HCT116 (cell line): Measurements from ENCODE around the gene EPHB2. TPM values are rescaled to one million over a fixed set of nuclear protein-coding genes. Genes with fewer than 3 reads are reported as not detected.

ENCODE experiments used
- ATAC-seq: fragments of 200-7000 bp; cut with Tn5 transposase; 2 replicates; pipeline ENCODE4 v1.9.1; 2020; ENCODE audit warnings: mild to moderate bottlenecking, moderate library complexity
- BruUV-seq: library from RNA; stranded (reverse); fragments of 400-500 nt; replicated peaks from 2 replicates; lab custom pipeline; 2021; lab: Mats Ljungman, UMichigan
- CTCF ChIA-PET: fragments of 300-600 bp; sonication (Branson Sonifier 250); formaldehyde crosslinking; loops from one replicate; lab custom pipeline; 2021; ENCODE audit warnings: antibody characterized with exemption; lab: Charles Lee
- POLR2A ChIA-PET: fragments of 300-600, 350-600 bp; sonication (Branson Sonifier 250); formaldehyde crosslinking; loops from one replicate; lab custom pipeline; 2021; ENCODE audit warnings: antibody characterized with exemption; lab: Charles Lee
- RAD21 ChIA-PET, 2 experiments: fragments of 300-600 bp; sonication (Branson Sonifier 250); formaldehyde crosslinking; loops; one replicate each; lab custom pipeline; 2023; ENCODE audit warnings: low total read pairs in 2 of 2; ENCODE audit not compliant: uncharacterized antibody in 2 of 2, unreplicated experiment in 2 of 2, low non-redundant PET in 1 of 2; lab: Charles Lee
- DNase-seq: peaks from one replicate; pipeline ENCODE4 v3.0.0-alpha.2; 2010; ENCODE audit warnings: low read depth, low spot score
- H2AFZ ChIP-seq: fragments of 200-600 bp; shearing (Covaris generic), sonication (generic); 2 replicates; pipeline ENCODE4 v1.6.1; 2017; ENCODE audit warnings: low read depth, mixed run types, mixed read lengths, antibody characterized with exemption, low read length; ENCODE audit not compliant: poor library complexity, severe bottlenecking
- H3K27ac ChIP-seq: 2 replicates; pipeline ENCODE4 v1.5.1; 2012; ENCODE audit warnings: low read depth, low read length
- H3K27me3 ChIP-seq: fragments of 200-600 bp; sonication (generic); 2 replicates; pipeline ENCODE4 v1.6.1; 2016; ENCODE audit warnings: mixed run types, low read length, mixed read lengths; ENCODE audit not compliant: insufficient read depth
- H3K36me3 ChIP-seq, 2 experiments: fragments of 200-500 bp in 1 of 2; fragments of 200-600 bp in 1 of 2; sonication (Bioruptor generic) in 1 of 2; sonication (generic) in 1 of 2; 2 replicates each; pipeline versions ENCODE4 v1.5.1 to v1.6.1; 2014 to 2016; ENCODE audit warnings: low read length in 2 of 2, inconsistent platforms in 1 of 2, mixed read lengths in 1 of 2, mixed run types in 1 of 2; ENCODE audit not compliant: insufficient read depth in 2 of 2, control insufficient read depth in 1 of 2
- H3K4me1 ChIP-seq, 2 experiments: fragments of 200-600 bp in 1 of 2; sonication (generic) in 1 of 2; 2 replicates each; pipeline versions ENCODE4 v1.5.1 to v1.6.1; 2012 to 2017; ENCODE audit warnings: low read length in 2 of 2, inconsistent platforms in 1 of 2, mild to moderate bottlenecking in 1 of 2, mixed read lengths in 1 of 2, mixed run types in 1 of 2, moderate library complexity in 1 of 2; ENCODE audit not compliant: insufficient read depth in 2 of 2, control insufficient read depth in 1 of 2
- H3K4me2 ChIP-seq: fragments of 200-600 bp; sonication (generic); 2 replicates; pipeline ENCODE4 v1.6.1; 2017; ENCODE audit warnings: mixed run types, low read length, mixed read lengths
- H3K4me3 ChIP-seq, 2 experiments: fragments of 200-600 bp in 1 of 2; sonication (generic) in 1 of 2; replicated peaks in 1 of 2; 2 replicates each; pipeline ENCODE4 v1.5.1; 2011 to 2016; ENCODE audit warnings: low read length in 2 of 2, control low read depth in 1 of 2, low read depth in 1 of 2, mild to moderate bottlenecking in 1 of 2, mixed read lengths in 1 of 2, mixed run types in 1 of 2
- H3K79me2 ChIP-seq: fragments of 200-600 bp; sonication (generic); 2 replicates; pipeline ENCODE4 v1.6.1; 2017; ENCODE audit warnings: mild to moderate bottlenecking, mixed run types, low read length, moderate library complexity, mixed read lengths; ENCODE audit not compliant: insufficient read depth
- H3K9ac ChIP-seq: fragments of 200-600 bp; sonication (generic); 2 replicates; pipeline ENCODE4 v1.6.1; 2016; ENCODE audit warnings: low read length, mixed read lengths
- H3K9me2 ChIP-seq: fragments of 200-600 bp; sonication (generic), shearing (Covaris generic); 2 replicates; pipeline ENCODE4 v1.6.1; 2017; ENCODE audit warnings: mixed run types, mild to moderate bottlenecking, moderate library complexity; ENCODE audit not compliant: insufficient read depth
- H3K9me3 ChIP-seq, 2 experiments: fragments of 200-500 bp in 1 of 2; fragments of 200-600 bp in 1 of 2; sonication (Bioruptor generic) in 1 of 2; sonication (generic) in 1 of 2; 2 replicates each; pipeline ENCODE4 v1.6.1; 2014 to 2017; ENCODE audit warnings: low read length in 2 of 2, mixed read lengths in 2 of 2, inconsistent platforms in 1 of 2, low read depth in 1 of 2, mild to moderate bottlenecking in 1 of 2, mixed run types in 1 of 2, moderate library complexity in 1 of 2; ENCODE audit not compliant: control insufficient read depth in 1 of 2, insufficient read depth in 1 of 2
- H4K20me1 ChIP-seq: fragments of 200-600 bp; sonication (generic), shearing (Covaris generic); 2 replicates; pipeline ENCODE4 v1.6.1; 2017; ENCODE audit warnings: mixed run types, mild to moderate bottlenecking, moderate library complexity; ENCODE audit not compliant: insufficient read depth
- SIN3A ChIP-seq: IDR thresholded peaks from 2 replicates; pipeline ENCODE4 v1.6.1; 2012; ENCODE audit warnings: low read depth
- SRF ChIP-seq: IDR thresholded peaks from 2 replicates; pipeline ENCODE4 v1.6.1; 2012; ENCODE audit warnings: low read depth
- ZNF274 ChIP-seq: fragments of 200-500 bp; sonication (Bioruptor generic); IDR thresholded peaks from 2 replicates; pipeline ENCODE4 v1.6.1; 2014; ENCODE audit warnings: mild to moderate bottlenecking, low read depth, low read length, inconsistent platforms
- intact Hi-C: fragments of 100-400 bp; cut with micrococcal nuclease; formaldehyde crosslinking; loops from 2 replicates; pipeline ENCODE4 v1.10.0; 2022
- total RNA-seq: library from RNA; stranded (reverse); gene quantifications from one replicate; pipeline ENCODE4 v1.2.1, GENCODE V29; 2021; ENCODE audit not compliant: unreplicated experiment
- TF ChIP-seq, protein P1 (sequence below): IDR thresholded peaks from 2 replicates; pipeline ENCODE4 v1.6.1; 2012
- TF ChIP-seq, protein P2 (sequence below): IDR thresholded peaks from 2 replicates; pipeline ENCODE4 v1.6.1; 2011; ENCODE audit warnings: mild to moderate bottlenecking, low read length, moderate library complexity; ENCODE audit not compliant: insufficient replicate concordance; ENCODE audit errors: extremely low read depth
- TF ChIP-seq, protein P3 (sequence below), 3 experiments: fragments of 200-600 bp in 1 of 3; sonication (generic) in 1 of 3; IDR thresholded peaks in 2 of 3; conservative IDR thresholded peaks in 1 of 3; 2 replicates each; pipeline ENCODE4 v1.5.1; 2012 to 2017; ENCODE audit warnings: low read depth in 2 of 3, low read length in 2 of 3, antibody characterized with exemption in 1 of 3, borderline replicate concordance in 1 of 3, control low read depth in 1 of 3, mild to moderate bottlenecking in 1 of 3, mixed read lengths in 1 of 3, mixed run types in 1 of 3, moderate library complexity in 1 of 3; ENCODE audit not compliant: insufficient read depth in 1 of 3

Gene EPHB2
- total RNA-seq, 1 experiment from 2014 or later, result 19.5 TPM

DNA sequence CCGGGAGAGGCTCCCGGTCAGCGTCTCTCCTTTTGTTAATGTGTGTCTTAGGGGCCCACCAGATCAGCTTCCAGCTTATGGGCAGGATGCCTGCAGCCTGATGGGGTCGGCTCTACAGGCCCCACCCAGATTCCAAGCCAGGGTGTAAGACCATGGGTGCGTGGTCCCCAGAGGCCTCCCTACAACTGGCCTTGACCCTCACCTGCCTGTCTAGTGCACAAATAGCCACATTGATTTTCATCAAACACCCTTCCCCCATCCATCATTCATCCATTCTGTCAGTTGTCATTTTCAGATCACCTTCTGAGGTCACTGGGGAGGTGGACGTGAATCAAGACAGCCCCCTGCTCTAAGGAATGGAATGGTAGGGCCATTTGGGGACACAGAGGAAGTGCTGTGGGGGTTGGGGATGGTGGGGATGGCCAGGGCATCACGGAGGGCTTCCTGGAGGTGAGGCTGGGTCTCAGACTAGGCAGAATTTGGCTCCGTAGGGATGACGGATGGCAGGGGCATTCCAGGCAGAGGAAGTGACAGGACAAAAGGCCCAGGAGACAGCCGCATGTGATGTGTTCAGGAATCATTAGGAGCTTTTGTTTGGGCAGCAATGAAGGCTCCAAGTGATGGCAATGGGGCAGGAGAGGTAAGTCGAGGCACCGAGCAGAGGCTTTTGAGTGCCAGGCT, 118.8 kb downstream of the EPHB2 start:
- Histone ChIP-seq H3K4me2 (peak overlapping the region; percentile 78), H2AFZ (no peak overlapping the region), H3K9ac (peak overlapping the region; percentile 59), H4K20me1 (no peaks in the 10 kb centered on the region), H3K36me3 (no peaks in the 10 kb centered on the region), H3K27ac (peak overlapping the region; percentile 31; the same call in 1 of the 2 replicates), H3K4me3 (no peak overlapping the region), H3K27me3 (no peaks in the 10 kb centered on the region), H3K4me1 (peaks cover 73 to 99% of the 10 kb centered on the region in 2 experiments), H3K9me2 (no peaks in the 10 kb centered on the region), H3K79me2 (no peaks in the 10 kb centered on the region), H3K9me3 (no peaks in the 10 kb centered on the region)
- ChIA-PET CTCF (no interaction called here), RAD21 (no interaction called here), POLR2A (no interaction called here)
- DNase-seq (no peak), ATAC-seq (no peak)
- TF ChIP-seq SRF (no peak), SIN3A (no peak)
- TF ChIP-seq, protein P1, sequence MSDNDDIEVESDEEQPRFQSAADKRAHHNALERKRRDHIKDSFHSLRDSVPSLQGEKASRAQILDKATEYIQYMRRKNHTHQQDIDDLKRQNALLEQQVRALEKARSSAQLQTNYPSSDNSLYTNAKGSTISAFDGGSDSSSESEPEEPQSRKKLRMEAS, result no peak
- TF ChIP-seq, protein P2, sequence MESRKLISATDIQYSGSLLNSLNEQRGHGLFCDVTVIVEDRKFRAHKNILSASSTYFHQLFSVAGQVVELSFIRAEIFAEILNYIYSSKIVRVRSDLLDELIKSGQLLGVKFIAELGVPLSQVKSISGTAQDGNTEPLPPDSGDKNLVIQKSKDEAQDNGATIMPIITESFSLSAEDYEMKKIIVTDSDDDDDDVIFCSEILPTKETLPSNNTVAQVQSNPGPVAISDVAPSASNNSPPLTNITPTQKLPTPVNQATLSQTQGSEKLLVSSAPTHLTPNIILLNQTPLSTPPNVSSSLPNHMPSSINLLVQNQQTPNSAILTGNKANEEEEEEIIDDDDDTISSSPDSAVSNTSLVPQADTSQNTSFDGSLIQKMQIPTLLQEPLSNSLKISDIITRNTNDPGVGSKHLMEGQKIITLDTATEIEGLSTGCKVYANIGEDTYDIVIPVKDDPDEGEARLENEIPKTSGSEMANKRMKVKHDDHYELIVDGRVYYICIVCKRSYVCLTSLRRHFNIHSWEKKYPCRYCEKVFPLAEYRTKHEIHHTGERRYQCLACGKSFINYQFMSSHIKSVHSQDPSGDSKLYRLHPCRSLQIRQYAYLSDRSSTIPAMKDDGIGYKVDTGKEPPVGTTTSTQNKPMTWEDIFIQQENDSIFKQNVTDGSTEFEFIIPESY, result no peak
- intact Hi-C loops, result no loop called here
- BruUV-seq, result no TSS peak

DNA sequence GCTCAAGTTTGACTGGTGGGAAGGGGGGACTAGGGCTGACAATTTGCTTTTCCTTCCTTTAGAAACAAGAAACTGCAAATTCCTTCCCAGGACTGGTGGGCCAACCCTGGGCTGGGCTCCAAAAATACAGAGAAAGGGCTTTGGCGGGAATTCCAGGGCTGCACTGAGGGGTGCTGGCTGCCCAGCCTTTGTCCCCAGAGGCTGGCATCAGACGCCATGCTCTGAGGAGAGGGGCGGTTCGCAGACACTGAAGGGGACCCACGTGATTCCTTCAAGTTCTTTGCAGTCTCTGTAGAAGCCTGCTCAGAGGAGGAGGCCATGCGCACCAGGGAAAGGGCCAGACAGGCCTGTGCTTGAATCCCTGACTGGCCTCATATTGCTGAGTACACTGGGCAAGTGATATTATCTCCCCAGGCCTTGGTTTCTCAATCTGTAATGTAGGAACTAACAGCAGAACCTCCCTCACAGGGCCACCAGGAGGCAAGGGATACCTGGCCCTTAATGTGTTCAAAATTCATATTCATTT, 119.5 kb downstream of the EPHB2 start:
- POLR2A ChIA-PET, result no interaction called here

More for the DNA sequence above, 119.5 kb downstream of the EPHB2 start:
- Histone ChIP-seq H3K4me3 (no peak overlapping the region), H4K20me1 (no peaks in the 10 kb centered on the region), H3K4me2 (peak overlapping the region; percentile 78; the same call in 1 of the 2 replicates), H2AFZ (no peak overlapping the region), H3K9me3 (no peaks in the 10 kb centered on the region), H3K9me2 (no peaks in the 10 kb centered on the region), H3K9ac (peak overlapping the region; percentile 59; the same call in 1 of the 2 replicates), H3K27me3 (no peaks in the 10 kb centered on the region), H3K79me2 (no peaks in the 10 kb centered on the region), H3K4me1 (peaks cover 77 to 96% of the 10 kb centered on the region in 2 experiments), H3K36me3 (no peaks in the 10 kb centered on the region), H3K27ac (no peak overlapping the region)
- no TSS peak for BruUV-seq
- CTCF ChIA-PET, result no interaction called here
- no peak for DNase-seq
- TF ChIP-seq, protein P3, sequence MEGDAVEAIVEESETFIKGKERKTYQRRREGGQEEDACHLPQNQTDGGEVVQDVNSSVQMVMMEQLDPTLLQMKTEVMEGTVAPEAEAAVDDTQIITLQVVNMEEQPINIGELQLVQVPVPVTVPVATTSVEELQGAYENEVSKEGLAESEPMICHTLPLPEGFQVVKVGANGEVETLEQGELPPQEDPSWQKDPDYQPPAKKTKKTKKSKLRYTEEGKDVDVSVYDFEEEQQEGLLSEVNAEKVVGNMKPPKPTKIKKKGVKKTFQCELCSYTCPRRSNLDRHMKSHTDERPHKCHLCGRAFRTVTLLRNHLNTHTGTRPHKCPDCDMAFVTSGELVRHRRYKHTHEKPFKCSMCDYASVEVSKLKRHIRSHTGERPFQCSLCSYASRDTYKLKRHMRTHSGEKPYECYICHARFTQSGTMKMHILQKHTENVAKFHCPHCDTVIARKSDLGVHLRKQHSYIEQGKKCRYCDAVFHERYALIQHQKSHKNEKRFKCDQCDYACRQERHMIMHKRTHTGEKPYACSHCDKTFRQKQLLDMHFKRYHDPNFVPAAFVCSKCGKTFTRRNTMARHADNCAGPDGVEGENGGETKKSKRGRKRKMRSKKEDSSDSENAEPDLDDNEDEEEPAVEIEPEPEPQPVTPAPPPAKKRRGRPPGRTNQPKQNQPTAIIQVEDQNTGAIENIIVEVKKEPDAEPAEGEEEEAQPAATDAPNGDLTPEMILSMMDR (IDR thresholded peaks at IDR 0.05 in 2 of 3, conservative IDR thresholded peaks at IDR 0.05 in 1 of 3; ENCODE audit: borderline replicate concordance in 1 of 3, insufficient read depth in 1 of 3, low read depth in 2 of 3, low read length in 2 of 3), result 0 out of 6 replicates have a peak, but pooled peaks of 2 of the 3 experiments have one; percentile 3 to 11
- no peak for TF ChIP-seq SRF
- TF ChIP-seq ZNF274, result no peak
- ATAC-seq, result no peak
- RAD21 ChIA-PET, result no interaction called here
- intact Hi-C loops, result no loop called here
